RKO (cell line): ENCODE data around the gene OR4N2.
"Not testable (repeated sequence)": the region's sequence is repeated elsewhere in the genome, so short reads cannot be mapped to it uniquely, and the experiment has no call there.

Experiments used
- DNase-seq: peaks from one replicate; pipeline ENCODE4 v3.0.0-alpha.2; 2016; ENCODE audit warnings: low spot score

OR4N2 gene

DNA sequence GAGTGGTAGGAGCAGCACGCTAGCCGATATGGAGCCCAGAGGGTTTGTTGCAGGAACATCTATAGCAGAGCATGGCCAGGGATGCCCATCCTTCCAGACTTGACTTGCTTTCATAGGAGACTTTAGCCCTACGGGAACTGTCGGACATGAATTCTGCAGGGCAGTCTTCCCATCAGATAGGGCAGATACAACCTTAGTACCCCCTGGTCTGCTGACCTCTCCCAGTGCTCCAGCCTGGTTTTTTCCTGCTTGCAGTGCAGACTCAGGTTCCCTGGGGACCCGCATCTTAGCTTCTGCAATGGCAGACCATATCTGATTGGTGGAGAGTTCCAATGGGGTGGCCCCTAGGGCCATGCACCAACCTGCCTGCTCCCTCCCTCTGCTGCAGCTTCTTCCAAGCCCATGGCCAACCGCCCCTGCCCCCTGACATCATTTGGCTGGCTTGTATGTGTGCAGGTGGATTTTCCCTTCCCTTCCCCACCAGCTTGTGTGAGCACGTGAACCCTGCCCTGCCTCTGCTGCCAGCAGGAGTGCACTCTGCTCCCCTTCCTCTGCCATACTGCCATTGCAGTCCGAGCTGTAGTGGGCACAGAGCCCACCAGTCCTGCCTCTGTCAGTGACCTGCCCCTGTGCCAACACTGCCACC lies 30.8 kb downstream of the OR4N2 start:
- not testable (repeated sequence) for DNase-seq

- DNase-seq = no peak
These were observed 34.9 kb downstream of the OR4N2 start for GRCh38 chr14:19838433-19838832.

DNA sequence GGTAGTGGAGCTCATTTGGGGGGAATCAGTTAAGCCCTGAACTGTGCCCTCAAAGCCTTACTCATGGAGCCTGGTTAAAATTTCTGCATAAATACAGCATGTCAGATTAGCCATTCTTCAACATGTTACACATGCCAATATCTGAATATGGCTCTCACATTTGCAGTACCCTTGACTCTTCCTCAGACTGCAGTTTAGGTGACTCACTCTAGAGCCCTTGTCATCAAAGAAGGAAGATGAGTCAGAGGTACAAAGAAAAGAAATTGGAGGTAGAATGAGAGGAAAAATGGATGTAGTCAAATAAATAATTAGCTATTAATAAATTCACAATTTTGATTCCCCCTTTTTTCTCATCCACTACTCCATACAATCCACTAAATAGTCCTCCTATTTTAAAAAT lies 47.8 kb downstream of the OR4N2 start:
- peak; percentile 75 for DNase-seq

DNA sequence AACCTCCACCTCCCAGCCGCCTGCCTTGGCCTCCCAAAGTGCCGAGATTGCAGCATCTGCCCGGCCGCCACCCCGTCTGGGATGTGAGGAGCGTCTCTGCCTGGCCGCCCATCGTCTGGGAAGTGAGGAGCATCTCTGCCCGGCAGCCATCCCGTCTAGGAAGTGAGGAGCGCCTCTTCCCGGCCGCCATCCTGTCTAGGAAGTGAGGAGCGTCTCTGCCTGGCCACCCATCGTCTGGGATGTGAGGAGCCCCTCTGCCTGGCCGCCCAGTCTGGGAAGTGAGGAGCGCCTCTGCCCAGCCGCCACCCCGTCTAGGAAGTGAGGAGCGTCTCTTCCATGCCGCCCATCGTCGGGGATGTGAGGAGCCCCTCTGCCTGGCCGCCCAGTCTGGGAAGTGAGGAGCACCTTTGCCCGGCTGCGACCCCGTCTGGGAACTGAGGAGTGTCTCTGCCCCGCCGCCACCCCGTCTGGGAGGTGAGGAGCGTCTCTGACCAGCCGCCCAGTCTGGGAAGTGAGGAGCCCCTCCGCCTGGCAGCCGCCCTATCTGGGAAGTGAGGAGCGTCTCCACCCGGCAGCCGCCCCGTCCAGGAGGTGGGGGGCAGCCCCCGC lies 62.6 kb downstream of the OR4N2 start:
- DNase-seq = not testable (repeated sequence)

- DNase-seq = no peak
These were observed 69.6 kb downstream of the OR4N2 start for GRCh38 chr14:19873178-19873577.

GRCh38 chr14:19874842-19875241 lies 71.3 kb downstream of the OR4N2 start, which contains the start of gene OR4K2:
OR4K2 (plus strand) TSS chr14:19875142; CDS start chr14:19876268, 1,126 bp downstream.
- no peak for DNase-seq

GRCh38 chr14:19878029-19878642 lies 74.6 kb downstream of the OR4N2 start:
- DNase-seq = peak; percentile 22
